Thoracic aorta (tissue), 2 donors: Measurements from ENCODE around the gene LAMP5. TPM values are rescaled to one million over a fixed set of nuclear protein-coding genes. Genes with fewer than 3 reads are reported as not detected.

Experiments used
- ATAC-seq: fragments of 150-250 bp; one replicate; pipeline ENCODE4 v1.8.0; 2017; ENCODE audit warnings: low read depth; ENCODE audit not compliant: insufficient number of reproducible peaks, low FRiP score
- DNase-seq: peaks from one replicate; pipeline ENCODE4 v3.0.0-alpha.2; 2020; ENCODE audit warnings: low spot score
- H3K27ac ChIP-seq, 2 donors: fragments of 200-600 bp; sonication (generic); 1 replicate in 1 of 2; 2 replicates in 1 of 2; pipeline ENCODE4 v1.5.1; 2016; ENCODE audit warnings: mild to moderate bottlenecking in 2 of 2, moderate library complexity in 2 of 2
- H3K27me3 ChIP-seq: fragments of 200-600 bp; sonication (generic); replicated peaks from 2 replicates; pipeline ENCODE4 v1.6.0; 2016; ENCODE audit warnings: mild to moderate bottlenecking; ENCODE audit not compliant: insufficient read depth
- H3K36me3 ChIP-seq: fragments of 200-600 bp; sonication (generic); one replicate; pipeline ENCODE4 v1.5.1; 2016
- H3K4me1 ChIP-seq, 2 donors: fragments of 200-600 bp; sonication (generic); 1 replicate in 1 of 2; 2 replicates in 1 of 2; pipeline versions ENCODE4 v1.5.1 to v1.6.0; 2016; ENCODE audit warnings: low read depth in 2 of 2, mild to moderate bottlenecking in 1 of 2; ENCODE audit not compliant: control insufficient read depth in 1 of 2
- H3K4me3 ChIP-seq: fragments of 200-600 bp; sonication (generic); 2 replicates; pipeline ENCODE4 v1.5.1; 2016; ENCODE audit warnings: mild to moderate bottlenecking
- H3K9me3 ChIP-seq: fragments of 200-600 bp; sonication (generic); 2 replicates; pipeline ENCODE4 v1.5.1; 2016
- CTCF ChIP-seq: fragments of 200-600 bp; sonication (generic); IDR thresholded peaks from one replicate; pipeline ENCODE4 v1.5.1; 2019; ENCODE audit warnings: antibody characterized with exemption
- total RNA-seq, 2 donors: library from RNA; depleted of rRNA; stranded (reverse); fragments of >200 nt; gene quantifications; one replicate each; pipeline versions ENCODE4 v1.1.0 to v1.2.3, GENCODE V29; 2016

LAMP5 gene
- total RNA-seq, 2 donors from 2014 or later: not detected

- DNase-seq: no peak
- no peak for ATAC-seq
- H3K4me1 ChIP-seq: no peaks in the 10 kb centered on the region
- H3K36me3 ChIP-seq: no peaks in the 10 kb centered on the region
- no peak for TF ChIP-seq CTCF
- H3K27ac ChIP-seq: no peak overlapping the region
- no peaks in the 10 kb centered on the region for H3K27me3 ChIP-seq
- no peak overlapping the region for H3K4me3 ChIP-seq
- no peaks in the 10 kb centered on the region for H3K9me3 ChIP-seq
These were observed 28.6 kb upstream of the LAMP5 start for GRCh38 chr20:9485614-9486340.

- no peak for TF ChIP-seq CTCF
- Histone ChIP-seq H3K27ac (no peak overlapping the region), H3K36me3 (no peaks in the 10 kb centered on the region), H3K27me3 (no peaks in the 10 kb centered on the region), H3K4me3 (no peak overlapping the region), H3K4me1 (peaks cover 2 to 8% of the 10 kb centered on the region in 2 donors), H3K9me3 (no peaks in the 10 kb centered on the region)
- DNase-seq (no peak), ATAC-seq (no peak)
These were observed 27.2 kb upstream of the LAMP5 start for GRCh38 chr20:9487231-9487630.

GRCh38 chr20:9488063-9488462 is 26.3 kb upstream of the LAMP5 start:
- DNase-seq: no peak
- TF ChIP-seq CTCF: no peak
- no peaks in the 10 kb centered on the region for H3K9me3 ChIP-seq
- no peaks in the 10 kb centered on the region for H3K27me3 ChIP-seq
- no peak for ATAC-seq
- H3K27ac ChIP-seq: no peak overlapping the region
- peaks cover 4 to 16% of the 10 kb centered on the region in 2 donors for H3K4me1 ChIP-seq
- no peaks in the 10 kb centered on the region for H3K36me3 ChIP-seq
- no peak overlapping the region for H3K4me3 ChIP-seq

- no peaks in the 10 kb centered on the region for H3K27me3 ChIP-seq
- TF ChIP-seq CTCF: no peak
- no peaks in the 10 kb centered on the region for H3K36me3 ChIP-seq
- no peaks in the 10 kb centered on the region for H3K9me3 ChIP-seq
- ATAC-seq (no peak), DNase-seq (no peak)
- no peak overlapping the region for H3K4me3 ChIP-seq
- H3K27ac ChIP-seq: no peak overlapping the region
- H3K4me1 ChIP-seq: peaks cover 8 to 27% of the 10 kb centered on the region in 2 donors
These were observed 24.2 kb upstream of the LAMP5 start for GRCh38 chr20:9490161-9490560.

DNA sequence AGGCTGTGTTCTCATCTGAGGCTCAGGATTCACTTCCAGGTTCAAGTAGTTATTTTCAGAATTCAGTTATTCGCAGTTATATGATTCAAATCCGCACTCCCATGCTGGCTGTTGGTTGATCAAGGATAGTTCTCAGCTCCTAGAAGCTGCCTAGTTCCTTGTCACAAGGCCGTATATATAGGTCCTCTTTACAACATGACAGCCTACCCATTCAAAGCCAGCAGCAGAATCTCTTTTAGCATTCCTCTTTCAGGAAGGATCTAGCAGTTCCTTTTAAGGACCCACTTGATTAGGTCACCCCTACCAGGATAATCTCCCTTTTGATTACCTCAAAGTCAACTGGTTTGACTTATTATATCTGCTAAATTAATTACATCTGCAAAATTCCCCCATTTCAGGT is 23.8 kb upstream of the LAMP5 start:
- Histone ChIP-seq H3K36me3 (no peaks in the 10 kb centered on the region), H3K9me3 (no peaks in the 10 kb centered on the region), H3K27ac (no peak overlapping the region), H3K4me1 (peaks cover 8 to 27% of the 10 kb centered on the region in 2 donors), H3K4me3 (no peak overlapping the region), H3K27me3 (no peaks in the 10 kb centered on the region)
- TF ChIP-seq CTCF: no peak
- no peak for ATAC-seq
- no peak for DNase-seq
